ENCODE results near the gene DAD1. TPM values are rescaled to one million over a fixed set of nuclear protein-coding genes. Genes with fewer than 3 reads are reported as not detected.

Gene DAD1
- total RNA-seq, 4 donors from 2014 or later, result 235 to 430 (median 335) TPM

DNA sequence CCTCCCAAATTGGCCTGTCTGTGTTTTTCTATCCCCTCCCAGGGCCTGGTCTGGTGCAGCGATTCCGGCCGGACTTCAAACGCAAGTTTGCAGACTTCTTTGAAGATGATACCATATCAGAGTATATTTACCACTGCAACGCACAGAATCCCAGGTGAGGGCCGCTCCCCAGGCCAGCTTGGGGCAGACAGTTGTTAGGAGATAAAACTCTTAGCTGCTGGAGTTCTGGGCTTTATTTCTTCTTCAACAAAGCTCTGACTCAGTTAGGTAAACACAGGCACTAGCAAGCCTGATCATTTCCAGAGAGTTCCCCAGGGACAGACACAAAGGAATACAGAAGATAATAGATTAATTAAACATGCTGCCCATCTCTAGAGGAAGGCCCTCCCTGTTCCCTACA lies 17.4 kb upstream of the DAD1 start:
- no peak for DNase-seq
- no peak overlapping the region for H3K27ac ChIP-seq
- WGBS, 2 donors, result 89 to 92% methylated on average over 6 of the region's 6 CpGs
- intact Hi-C loops (cut with DNase I), result no loop called here
- no peaks in the 10 kb centered on the region for H3K9me3 ChIP-seq
- H3K36me3 ChIP-seq, result peaks cover 86 to 90% of the 10 kb centered on the region in 2 donors
- H3K27me3 ChIP-seq, result no peaks in the 10 kb centered on the region
- no peak overlapping the region for H3K4me3 ChIP-seq (replicated peaks in 1 of 3)
- TF ChIP-seq, protein P1, sequence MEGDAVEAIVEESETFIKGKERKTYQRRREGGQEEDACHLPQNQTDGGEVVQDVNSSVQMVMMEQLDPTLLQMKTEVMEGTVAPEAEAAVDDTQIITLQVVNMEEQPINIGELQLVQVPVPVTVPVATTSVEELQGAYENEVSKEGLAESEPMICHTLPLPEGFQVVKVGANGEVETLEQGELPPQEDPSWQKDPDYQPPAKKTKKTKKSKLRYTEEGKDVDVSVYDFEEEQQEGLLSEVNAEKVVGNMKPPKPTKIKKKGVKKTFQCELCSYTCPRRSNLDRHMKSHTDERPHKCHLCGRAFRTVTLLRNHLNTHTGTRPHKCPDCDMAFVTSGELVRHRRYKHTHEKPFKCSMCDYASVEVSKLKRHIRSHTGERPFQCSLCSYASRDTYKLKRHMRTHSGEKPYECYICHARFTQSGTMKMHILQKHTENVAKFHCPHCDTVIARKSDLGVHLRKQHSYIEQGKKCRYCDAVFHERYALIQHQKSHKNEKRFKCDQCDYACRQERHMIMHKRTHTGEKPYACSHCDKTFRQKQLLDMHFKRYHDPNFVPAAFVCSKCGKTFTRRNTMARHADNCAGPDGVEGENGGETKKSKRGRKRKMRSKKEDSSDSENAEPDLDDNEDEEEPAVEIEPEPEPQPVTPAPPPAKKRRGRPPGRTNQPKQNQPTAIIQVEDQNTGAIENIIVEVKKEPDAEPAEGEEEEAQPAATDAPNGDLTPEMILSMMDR (IDR thresholded peaks at IDR 0.05), result no peak
- TF ChIP-seq POLR2A (IDR thresholded peaks at IDR 0.05), result no peak
- no peaks in the 10 kb centered on the region for H3K4me1 ChIP-seq

GRCh38 chr14:22602862-22603261 lies 13.8 kb upstream of the DAD1 start:
- no peak overlapping the region for H3K4me3 ChIP-seq (replicated peaks in 1 of 3)
- no peak overlapping the region for H3K27ac ChIP-seq
- intact Hi-C loops (cut with DNase I), result no loop called here
- no peaks in the 10 kb centered on the region for H3K27me3 ChIP-seq
- no peak for DNase-seq
- H3K9me3 ChIP-seq, result no peaks in the 10 kb centered on the region
- peaks cover 57 to 60% of the 10 kb centered on the region in 2 donors for H3K36me3 ChIP-seq
- TF ChIP-seq, protein P1 (IDR thresholded peaks at IDR 0.05), result no peak
- no peak for TF ChIP-seq POLR2A (IDR thresholded peaks at IDR 0.05)
- peaks cover 11 to 14% of the 10 kb centered on the region in 2 donors for H3K4me1 ChIP-seq

- Histone ChIP-seq H3K27me3 (no peaks in the 10 kb centered on the region), H3K4me3 (replicated peaks in 1 of 3) (no peak overlapping the region), H3K4me1 (peaks cover 11 to 19% of the 10 kb centered on the region in 2 donors), H3K27ac (no peak overlapping the region), H3K9me3 (no peaks in the 10 kb centered on the region), H3K36me3 (peaks cover 48 to 52% of the 10 kb centered on the region in 2 donors)
- WGBS, 2 donors, result 94% methylated on average over 5 of the region's 5 CpGs
- no peak for DNase-seq
- TF ChIP-seq, protein P1 (IDR thresholded peaks at IDR 0.05), result no peak
- no peak for TF ChIP-seq POLR2A (IDR thresholded peaks at IDR 0.05)
- intact Hi-C loops (cut with DNase I), result no loop called here
Observed at GRCh38 chr14:22601996-22602395, 13.0 kb upstream of the DAD1 start.

GRCh38 chr14:22601456-22601855 lies 12.4 kb upstream of the DAD1 start:
- TF ChIP-seq, protein P1 (IDR thresholded peaks at IDR 0.05), result no peak
- no peak for TF ChIP-seq POLR2A (IDR thresholded peaks at IDR 0.05)
- intact Hi-C loops (cut with DNase I), result no loop called here
- Histone ChIP-seq H3K27me3 (no peaks in the 10 kb centered on the region), H3K4me3 (replicated peaks in 1 of 3) (no peak overlapping the region), H3K36me3 (peaks cover 43 to 47% of the 10 kb centered on the region in 2 donors), H3K4me1 (peaks cover 11 to 19% of the 10 kb centered on the region in 2 donors), H3K27ac (no peak overlapping the region), H3K9me3 (no peaks in the 10 kb centered on the region)
- DNase-seq, result no peak
- 85 to 88% methylated on average over 2 of the region's 2 CpGs for WGBS, 2 donors

- Histone ChIP-seq H3K4me3 (replicated peaks in 1 of 3) (no peak overlapping the region), H3K27me3 (no peaks in the 10 kb centered on the region), H3K9me3 (no peaks in the 10 kb centered on the region), H3K27ac (no peak overlapping the region), H3K4me1 (peaks cover 11 to 19% of the 10 kb centered on the region in 2 donors), H3K36me3 (peaks cover 31 to 32% of the 10 kb centered on the region in 2 donors)
- intact Hi-C loops (cut with DNase I), result no loop called here
- TF ChIP-seq POLR2A (IDR thresholded peaks at IDR 0.05), result no peak
- TF ChIP-seq, protein P1 (IDR thresholded peaks at IDR 0.05), result no peak
- no peak for DNase-seq
Observed at GRCh38 chr14:22600027-22600426, 11.0 kb upstream of the DAD1 start.
